ENCODE results near the gene WDR12. TPM values are rescaled to one million over a fixed set of nuclear protein-coding genes. Genes with fewer than 3 reads are reported as not detected.

The WDR12 gene
- total and polyA plus RNA-seq, 9 of the 15 experiments (the other 6 are each of a cell fraction or from before 2014, with no cell fraction given), result 109 to 554 (median 174) TPM

GRCh38 chr2:202911512-202912341 is at the start of gene WDR12, which contains the start of gene CARF (continued):
- TF ChIP-seq FOXK1 (CRISPR knock-in tag; IDR thresholded peaks at IDR 0.05; ENCODE audit: borderline replicate concordance) (no peak), ETS1 (conservative IDR thresholded peaks at IDR 0.05; ENCODE audit: control insufficient read depth, low read depth, low read length) (0 out of 2 replicates have a peak, but pooled peaks have one; percentile 77), HDAC3 (IDR thresholded peaks at IDR 0.05; ENCODE audit: borderline replicate concordance, partially characterized antibody) (no peak), ZBED1 (IDR thresholded peaks at IDR 0.05) (no peak), TFAP4 (CRISPR knock-in tag; IDR thresholded peaks at IDR 0.05; ENCODE audit: borderline replicate concordance) (peak; percentile 39; the same call in 1 of the 2 replicates), AFF1 (IDR thresholded peaks at IDR 0.05; ENCODE audit: low read depth in 1 of 2, partially characterized antibody in 2 of 2) (peak in 1 of 2 experiments; percentile 86), U2AF1 (optimal IDR thresholded peaks at IDR 0.05; ENCODE audit: low read depth, low read length) (no peak), NFRKB (IDR thresholded peaks at IDR 0.05; ENCODE audit: low read depth) (0 out of 2 replicates have a peak, but pooled peaks have one; percentile 31), RREB1 (CRISPR knock-in tag; IDR thresholded peaks at IDR 0.05) (no peak), ZBTB5 (IDR thresholded peaks at IDR 0.05) (no peak), PURB (CRISPR knock-in tag; IDR thresholded peaks at IDR 0.05; ENCODE audit: low read depth) (no peak)

All from K562 (cell line).